ENCODE measurements around the gene RAPSN.
A peak's percentile ranks its signal among the peaks of the same experiment; 100 is the strongest.

RAPSN gene

GRCh38 chr11:47407746-47408590, 41.0 kb downstream of the RAPSN start, which contains the start of gene SLC39A13:
Gene SLC39A13, plus strand, starts transcription at chr11:47408590. Its CDS starts 1,505 bp downstream, at chr11:47410095.
- DNase-seq (ENCODE audit: low spot score), result peak; percentile 98

DNA sequence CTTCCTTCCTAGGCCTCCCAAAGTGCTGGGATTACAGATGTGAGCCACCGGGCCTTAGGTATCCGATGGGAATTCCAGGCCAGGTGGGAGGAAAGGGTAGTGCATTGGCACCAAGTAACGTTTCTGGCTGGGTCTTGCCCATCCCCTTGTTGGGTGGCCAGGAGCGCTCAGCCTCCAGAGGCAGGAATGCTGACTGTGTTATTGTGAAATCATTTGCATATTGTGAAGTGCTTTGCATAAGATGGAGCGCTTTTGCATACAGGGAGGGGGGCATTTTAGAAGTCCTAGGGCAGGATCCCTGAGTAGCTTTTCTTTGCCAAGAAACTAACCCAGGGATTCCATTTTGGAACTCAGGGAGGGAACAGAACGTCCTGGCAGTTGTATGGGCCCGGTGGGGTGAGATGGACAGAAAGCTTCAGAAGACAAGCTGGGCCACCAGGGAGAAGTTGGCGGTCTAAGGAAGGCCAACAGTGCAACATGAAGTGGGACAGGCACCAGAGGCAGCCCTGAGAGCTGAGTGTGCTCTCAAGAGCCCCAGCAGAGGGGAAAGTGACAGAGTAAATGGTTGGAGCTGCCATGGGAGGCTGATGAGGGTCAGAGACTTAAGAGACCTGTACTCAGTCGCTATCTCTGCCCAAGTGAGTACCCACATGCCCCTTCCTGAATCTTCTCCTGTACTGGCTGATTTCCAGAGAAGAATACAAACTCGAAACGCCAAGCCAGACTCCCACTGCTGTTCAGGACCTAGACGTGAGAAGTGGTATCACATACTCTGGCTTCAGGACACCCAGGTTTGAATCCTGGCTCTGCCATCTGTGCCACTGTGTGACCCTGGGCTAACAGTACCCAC, 41.8 kb downstream of the RAPSN start:
- DNase-seq (ENCODE audit: low spot score), result peak; percentile 44

GRCh38 chr11:47403571-47403970, 45.4 kb downstream of the RAPSN start:
- DNase-seq (ENCODE audit: low spot score), result no peak

DNA sequence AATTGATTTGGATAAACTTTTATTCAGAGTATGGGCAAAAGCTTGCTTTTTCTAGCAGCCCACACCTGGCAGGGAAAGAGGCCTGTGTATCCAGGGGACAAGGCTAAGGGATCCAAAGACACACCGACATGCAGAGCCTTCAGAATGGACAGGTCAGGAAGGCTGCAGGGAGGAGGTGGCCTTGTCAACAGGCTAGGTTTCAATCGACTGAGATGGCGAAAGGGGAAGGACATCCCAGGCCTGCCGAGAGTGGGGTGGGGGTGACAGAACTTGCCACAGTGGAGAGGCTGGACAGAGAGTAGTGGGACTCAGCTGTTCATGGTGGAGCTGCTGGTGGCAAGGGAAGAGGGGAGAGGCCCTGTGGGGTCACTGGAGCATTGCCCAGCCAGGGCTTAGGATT, 45.8 kb downstream of the RAPSN start:
- DNase-seq (ENCODE audit: low spot score), result no peak

GRCh38 chr11:47400768-47401279, 48.1 kb downstream of the RAPSN start:
- no peak for DNase-seq (ENCODE audit: low spot score)

- DNase-seq (ENCODE audit: low spot score), result peak; percentile 69
These were observed 48.8 kb downstream of the RAPSN start for GRCh38 chr11:47399860-47400767.

DNA sequence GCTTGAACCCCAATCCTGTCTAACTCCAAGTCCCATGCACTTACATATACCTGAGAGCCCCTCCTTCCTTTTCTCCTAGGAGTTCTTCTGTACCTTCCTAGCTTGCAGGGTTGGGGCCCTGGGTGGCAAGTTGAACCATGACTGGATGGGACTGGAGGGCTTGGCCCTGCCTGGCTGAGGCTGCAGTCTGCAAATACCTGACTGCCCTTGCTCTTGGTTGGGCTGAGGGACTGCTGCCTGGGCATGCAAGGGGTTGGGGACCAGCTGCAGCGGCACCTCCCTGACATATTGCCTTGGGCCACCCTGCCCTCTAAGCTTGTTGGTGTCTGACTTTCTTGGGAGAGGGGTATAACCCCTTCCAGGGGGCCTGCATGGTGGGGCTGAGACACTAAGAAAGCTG, 50.4 kb downstream of the RAPSN start:
- DNase-seq (ENCODE audit: low spot score), result no peak

DNA sequence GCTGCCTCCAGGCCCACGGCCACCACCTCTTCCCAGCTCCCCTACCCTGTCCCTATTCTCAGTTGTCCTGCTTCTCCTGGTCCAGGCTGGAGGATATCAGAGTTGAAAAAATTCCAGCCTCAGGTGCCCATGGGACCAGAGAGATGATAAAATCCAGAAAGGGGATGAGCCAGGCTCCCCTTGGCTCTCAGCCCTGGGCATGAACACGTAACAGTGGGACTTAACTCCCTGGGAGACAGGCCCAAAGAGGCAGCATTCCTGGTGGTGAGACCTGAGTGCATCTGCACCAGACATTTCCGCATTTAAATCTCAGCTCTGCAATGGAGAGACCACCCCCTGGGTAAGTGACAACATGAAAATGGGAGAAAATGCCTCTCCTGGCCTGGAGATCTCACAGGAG, 50.9 kb downstream of the RAPSN start:
- DNase-seq (ENCODE audit: low spot score), result no peak

DNA sequence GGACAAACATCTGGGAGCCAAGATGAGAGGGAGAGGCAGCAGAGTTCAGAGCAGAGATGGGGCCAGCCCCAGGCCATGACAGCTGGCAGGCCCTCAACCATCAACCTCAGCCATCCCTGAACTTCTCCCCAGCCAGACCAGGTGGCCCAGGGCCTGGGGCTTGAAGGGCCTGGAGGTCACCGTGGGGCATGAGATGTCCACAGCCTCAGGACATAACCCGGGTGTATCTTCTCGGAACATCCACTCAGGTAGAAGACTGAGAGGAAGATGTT, 53.0 kb downstream of the RAPSN start:
- no peak for DNase-seq (ENCODE audit: low spot score)

- no peak for DNase-seq (ENCODE audit: low spot score)
These were observed 53.5 kb downstream of the RAPSN start for GRCh38 chr11:47395223-47396048.

- no peak for DNase-seq (ENCODE audit: low spot score)
These were observed 54.4 kb downstream of the RAPSN start for GRCh38 chr11:47394322-47395222.

- DNase-seq (ENCODE audit: low spot score), result no peak
These were observed 55.0 kb downstream of the RAPSN start for GRCh38 chr11:47394050-47394321.

GRCh38 chr11:47393163-47394049, 55.5 kb downstream of the RAPSN start:
- DNase-seq (ENCODE audit: low spot score), result peak; percentile 60

DNA sequence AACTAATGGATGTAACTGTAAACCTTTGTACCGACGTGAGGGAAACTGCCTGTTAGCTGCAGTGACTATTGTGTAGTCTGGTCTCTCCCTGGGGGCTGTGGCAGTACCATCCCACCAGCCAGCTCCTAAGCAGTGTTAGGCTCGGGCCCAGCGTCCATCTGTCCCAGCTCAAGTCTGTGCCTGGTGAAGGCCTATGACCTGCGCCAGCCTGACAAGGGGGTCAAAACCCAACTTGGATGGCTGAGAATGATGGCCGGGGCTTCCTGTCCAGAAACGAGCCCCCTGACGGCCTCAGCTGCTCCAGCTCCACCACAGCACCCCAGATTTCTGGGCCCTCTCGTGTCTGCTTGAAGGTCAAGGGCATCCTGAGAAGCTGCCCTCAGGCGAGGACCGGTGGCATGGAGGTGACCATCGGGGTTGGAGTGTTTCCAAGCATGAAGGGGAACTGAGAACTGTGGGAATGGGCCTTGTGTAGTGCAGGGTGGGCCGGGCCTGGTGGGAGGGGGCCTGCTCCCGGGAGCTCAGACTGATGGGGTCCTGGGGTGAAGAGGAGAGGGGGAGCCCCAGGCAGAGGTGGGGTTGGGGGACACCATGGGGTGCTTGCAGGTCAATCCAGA, 56.3 kb downstream of the RAPSN start:
- no peak for DNase-seq (ENCODE audit: low spot score)

DNA sequence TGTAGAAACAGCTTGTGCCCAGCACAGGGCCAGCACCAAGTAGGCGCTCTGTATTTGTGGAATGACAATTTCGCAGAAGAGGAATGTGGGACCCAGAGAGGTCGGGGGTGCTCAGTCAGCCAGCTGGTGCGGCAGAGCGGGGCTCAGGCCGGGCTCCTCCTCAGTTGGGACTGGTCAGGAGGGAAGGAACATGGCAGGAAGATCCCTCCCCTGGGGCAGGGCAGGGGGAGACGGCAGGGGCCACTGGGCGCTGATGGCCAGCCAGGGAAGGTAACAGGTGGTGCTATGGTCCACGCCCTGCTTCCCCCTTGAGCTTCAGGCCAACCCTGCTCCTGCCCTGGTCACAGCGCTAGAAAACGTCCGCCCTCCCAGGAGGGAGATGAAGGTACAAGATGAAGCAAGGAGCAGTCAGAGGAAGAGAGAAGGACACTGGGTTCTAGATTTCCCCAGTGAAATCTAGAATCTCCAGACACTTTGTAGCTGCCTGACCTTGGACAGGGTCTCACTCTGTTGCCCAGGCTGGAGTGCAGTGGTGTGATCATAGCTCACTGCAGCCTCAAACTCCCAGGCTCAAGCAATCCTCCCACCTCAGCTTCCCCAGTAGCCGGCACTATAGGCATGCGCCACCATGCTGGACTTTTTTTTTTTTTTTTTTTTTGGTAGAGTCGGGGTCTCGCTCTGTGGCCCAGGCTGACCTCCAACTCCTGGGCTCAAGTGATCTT, 57.1 kb downstream of the RAPSN start:
- DNase-seq (ENCODE audit: low spot score), result no peak

DNA sequence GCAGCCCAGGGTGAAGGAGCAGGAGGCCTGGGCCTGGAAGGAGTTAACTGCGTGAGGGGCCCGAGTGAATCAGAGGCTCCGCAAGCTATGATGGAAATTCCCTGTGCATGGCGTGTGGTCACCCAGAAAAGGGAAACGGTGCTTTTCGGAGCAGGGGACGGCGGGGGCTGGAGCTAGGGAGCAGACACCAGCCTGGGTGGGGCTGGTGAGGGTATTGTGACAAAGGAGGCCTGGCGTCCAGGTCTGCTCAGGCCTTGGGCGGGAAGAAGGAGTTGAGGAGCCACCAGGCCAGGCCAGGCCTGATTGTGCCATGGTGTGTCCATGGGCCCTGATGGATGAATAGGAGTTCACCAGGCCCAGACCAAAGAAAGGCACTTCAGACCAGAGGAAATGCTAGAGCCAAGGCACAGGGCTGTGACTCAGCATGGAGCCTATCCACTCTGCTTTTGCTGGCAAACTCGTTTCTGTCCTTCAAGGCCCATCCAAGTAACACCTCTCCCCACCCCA, 57.8 kb downstream of the RAPSN start:
- no peak for DNase-seq (ENCODE audit: low spot score)

GRCh38 chr11:47390422-47390760, 58.5 kb downstream of the RAPSN start:
- DNase-seq (ENCODE audit: low spot score), result no peak

All from GM03348 (cell line).